TTC549 (cell line): ENCODE measurements around the gene BTNL3.

Experiments
- FAIRE-seq: peaks from 2 replicates; lab custom pipeline; 2012; peaks lifted over from hg19 to GRCh38; lab: Jason Lieb, UNC

The BTNL3 gene

GRCh38 chr5:181047921-181048320 lies 59.3 kb downstream of the BTNL3 start:
- no peak for FAIRE-seq

- no peak for FAIRE-seq
Measured at GRCh38 chr5:181050016-181050415, 61.4 kb downstream of the BTNL3 start.

DNA sequence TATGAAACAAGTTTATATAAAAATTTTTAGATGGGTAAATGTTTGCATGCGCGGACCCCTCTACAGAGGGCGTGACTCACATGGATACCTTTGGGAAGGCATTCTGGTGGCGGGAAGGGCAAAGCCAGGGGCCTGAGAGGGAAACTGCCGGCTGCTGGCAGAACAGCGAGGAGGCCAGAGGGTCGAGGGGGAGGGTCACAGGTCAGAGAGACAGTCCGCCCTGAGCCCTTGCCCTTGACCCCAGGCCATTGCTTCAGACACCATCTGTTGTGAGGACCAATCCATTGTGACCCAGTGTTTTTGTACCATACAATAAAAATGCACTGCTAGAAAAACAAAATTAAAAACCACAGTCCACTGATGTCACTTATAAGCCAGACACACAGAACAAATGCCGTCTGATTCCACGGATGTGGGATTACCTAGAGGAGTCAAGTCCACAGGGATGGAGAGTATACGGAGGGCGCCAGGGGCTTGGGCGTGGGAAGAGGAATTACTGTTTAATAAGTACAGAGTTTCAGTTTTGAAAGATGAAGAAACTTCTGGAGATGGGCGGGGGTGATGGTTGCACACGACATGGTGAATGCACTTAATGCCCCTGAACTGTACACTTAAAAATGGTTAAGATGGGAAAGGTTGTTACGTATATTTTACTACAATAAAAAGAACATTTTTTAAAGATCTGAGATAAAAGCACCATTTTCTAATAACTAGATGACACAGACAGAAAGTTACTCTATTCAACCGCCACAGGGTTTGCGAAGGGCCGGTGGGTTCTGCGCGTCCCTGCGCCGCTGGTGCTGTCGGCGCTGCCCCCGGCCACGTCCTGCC lies 63.4 kb downstream of the BTNL3 start:
- no peak for FAIRE-seq

DNA sequence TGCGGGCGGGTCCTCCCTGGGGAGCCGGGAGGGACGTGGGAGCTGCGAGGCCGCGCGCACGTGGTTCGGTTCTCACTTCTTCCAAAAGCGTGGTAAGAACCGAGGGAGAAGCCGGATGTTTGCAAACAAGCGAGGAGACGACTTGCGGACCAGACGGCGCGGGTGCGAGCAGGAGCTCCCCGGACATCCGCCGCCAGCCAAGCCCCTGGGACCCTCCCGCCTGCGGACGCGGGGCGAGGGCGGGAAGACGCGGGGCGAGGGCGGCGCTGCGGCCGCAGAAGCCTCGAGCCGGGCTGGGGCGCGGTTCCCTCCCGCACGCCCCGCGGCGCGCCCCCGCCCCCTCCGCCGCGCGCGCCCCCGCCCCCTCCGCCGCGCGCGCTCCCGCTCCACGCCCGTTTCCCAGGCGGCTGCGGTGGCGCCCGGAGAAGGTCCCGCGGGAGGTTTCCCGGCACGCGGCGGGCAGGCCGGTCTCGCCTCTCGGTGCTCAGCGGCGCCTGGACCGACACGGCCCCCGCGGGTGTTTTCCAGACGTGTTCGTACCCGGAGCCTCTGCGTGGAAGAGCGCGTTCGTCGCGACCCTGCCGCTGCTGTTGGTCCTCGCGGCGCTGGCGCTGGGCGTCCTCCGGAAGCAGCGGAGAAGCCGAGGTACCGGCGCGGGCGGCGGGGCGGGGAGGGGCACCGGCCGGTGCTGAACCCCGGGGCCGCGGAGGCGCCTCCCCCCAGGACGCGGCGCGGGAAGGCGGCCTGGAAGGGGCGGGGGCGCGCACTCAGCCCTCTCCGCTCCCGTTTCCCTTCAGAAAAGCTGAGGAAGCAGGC lies 64.2 kb downstream of the BTNL3 start:
- FAIRE-seq: no peak

GRCh38 chr5:181053488-181054121 lies 65.0 kb downstream of the BTNL3 start:
- FAIRE-seq: no peak

DNA sequence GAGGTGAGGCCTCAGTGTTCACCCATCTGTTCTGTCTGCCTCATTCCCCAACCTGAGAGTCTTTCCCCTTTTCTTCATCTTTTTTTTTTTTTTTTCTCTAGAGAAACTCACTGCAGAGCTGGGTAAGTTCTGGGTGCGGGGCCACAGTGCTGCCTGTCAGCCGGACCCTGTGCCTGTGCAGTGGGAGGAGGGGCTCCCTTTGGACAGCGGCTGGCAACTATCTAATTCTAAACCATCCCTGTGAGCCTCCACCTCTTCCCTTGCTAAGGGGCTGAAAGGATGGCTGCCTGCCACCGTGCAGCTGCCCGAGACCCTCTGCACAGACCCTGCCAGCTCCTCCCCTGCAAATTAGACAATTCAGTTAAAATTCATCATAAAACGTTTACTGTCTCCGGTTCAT lies 65.5 kb downstream of the BTNL3 start:
- no peak for FAIRE-seq

- FAIRE-seq: no peak
Measured at GRCh38 chr5:181054871-181055459, 66.3 kb downstream of the BTNL3 start.
